GM12878 (cell line): ENCODE measurements around the gene SGIP1. TPM values are rescaled to one million over a fixed set of nuclear protein-coding genes. Genes with fewer than 3 reads are reported as not detected.

Source experiments
- ATAC-seq: fragments of 200-7000 bp; cut with Tn5 transposase; 3 replicates; pipeline ENCODE4 v1.9.1; 2020; ENCODE audit warnings: mild to moderate bottlenecking, moderate library complexity
- BruUV-seq: library from RNA; stranded (reverse); fragments of 400-500 nt; replicated peaks from 2 replicates; lab custom pipeline; 2021; lab: Mats Ljungman, UMichigan
- CTCF ChIA-PET: fragments of 300-600 bp; sonication (Branson Sonifier 250); formaldehyde crosslinking; extraction: SDS; loops from one replicate; lab custom pipeline; 2021; ENCODE audit warnings: inconsistent platforms; lab: Yijun Ruan, JAX
- POLR2A ChIA-PET: fragments of 350-600 bp; formaldehyde crosslinking; extraction: SDS; loops from one replicate; lab custom pipeline; 2021; ENCODE audit warnings: inconsistent platforms; lab: Charles Lee
- RAD21 ChIA-PET: fragments of 300-600 bp; sonication (Branson Sonifier 250); formaldehyde crosslinking; loops from one replicate; lab custom pipeline; 2023; ENCODE audit warnings: antibody characterized with exemption; ENCODE audit not compliant: unreplicated experiment; lab: Charles Lee
- SMC1A ChIA-PET: fragments of 300-600 bp; sonication (Branson Sonifier 250); formaldehyde crosslinking; loops from one replicate; lab custom pipeline; 2023; ENCODE audit not compliant: unreplicated experiment, uncharacterized antibody; lab: Charles Lee
- DNase-seq: peaks from one replicate; pipeline ENCODE4 v3.0.0-alpha.2; 2011; ENCODE audit warnings: low read depth, low spot score
- FAIRE-seq: peaks from 3 replicates; lab custom pipeline; 2011; peaks lifted over from hg19 to GRCh38; lab: Jason Lieb, UNC
- H2AFZ ChIP-seq: 2 replicates; pipeline ENCODE4 v1.6.0; 2011; ENCODE audit warnings: low read depth, low read length, control low read depth; ENCODE audit not compliant: control insufficient read depth
- H3K27ac ChIP-seq: 2 replicates; pipeline ENCODE4 v1.5.1; 2011; ENCODE audit warnings: control low read depth; ENCODE audit not compliant: control insufficient read depth, insufficient read depth
- H3K27me3 ChIP-seq, 2 experiments: replicated peaks in 1 of 2; 2 replicates each; pipeline versions ENCODE4 v1.6.0 to v1.6.1; 2011; ENCODE audit warnings: low read length in 1 of 2; ENCODE audit not compliant: control insufficient read depth in 2 of 2, insufficient read depth in 2 of 2
- H3K36me3 ChIP-seq, 2 experiments: 2 replicates each; pipeline ENCODE4 v1.5.1; 2011; ENCODE audit warnings: low read length in 1 of 2; ENCODE audit not compliant: control insufficient read depth in 2 of 2, insufficient read depth in 2 of 2
- H3K4me1 ChIP-seq: 2 replicates; pipeline ENCODE4 v1.6.1; 2011; ENCODE audit warnings: mild to moderate bottlenecking, low read length, moderate library complexity, mixed read lengths; ENCODE audit not compliant: control insufficient read depth, insufficient read depth
- H3K4me2 ChIP-seq: 2 replicates; pipeline ENCODE4 v1.6.0; 2011; ENCODE audit warnings: control low read depth; ENCODE audit not compliant: control insufficient read depth, insufficient read depth
- H3K4me3 ChIP-seq: fragments of 200-600 bp; sonication (generic); 2 replicates; pipeline ENCODE4 v1.5.1; 2016
- H3K79me2 ChIP-seq: 2 replicates; pipeline ENCODE4 v1.6.0; 2011; ENCODE audit warnings: low read length; ENCODE audit not compliant: control insufficient read depth, insufficient read depth
- H3K9ac ChIP-seq: 2 replicates; pipeline ENCODE4 v1.8.0; 2011; ENCODE audit warnings: low read length, control low read depth, mixed read lengths; ENCODE audit not compliant: control insufficient read depth, insufficient read depth
- H3K9me3 ChIP-seq: replicated peaks from 3 replicates; pipeline ENCODE4 v1.5.1; 2011; ENCODE audit warnings: mild to moderate bottlenecking, low read length; ENCODE audit not compliant: control insufficient read depth, insufficient read depth
- H4K20me1 ChIP-seq: 2 replicates; pipeline ENCODE4 v1.6.0; 2011; ENCODE audit not compliant: control insufficient read depth, insufficient read depth
- BCLAF1 ChIP-seq: fragments of 450-650 bp; IDR thresholded peaks from 2 replicates; pipeline ENCODE4 v1.6.1; 2017; ENCODE audit warnings: antibody characterized with exemption, mild to moderate bottlenecking, moderate library complexity
- CEBPB ChIP-seq, 2 experiments: fragments of 150-350 bp in 1 of 2; IDR thresholded peaks; 2 replicates each; pipeline ENCODE4 v1.6.1; 2012 to 2014; ENCODE audit warnings: low read depth in 2 of 2, low read length in 2 of 2, borderline replicate concordance in 1 of 2, inconsistent platforms in 1 of 2
- CHD4 ChIP-seq: fragments of 200-600 bp; sonication (generic); IDR thresholded peaks from 2 replicates; pipeline ENCODE4 v1.6.1; 2016; ENCODE audit warnings: mild to moderate bottlenecking
- HDGF ChIP-seq: fragments of 450-650 bp; IDR thresholded peaks from 2 replicates; pipeline ENCODE4 v1.6.1; 2016; ENCODE audit warnings: antibody characterized with exemption
- JUNB ChIP-seq: IDR thresholded peaks from 2 replicates; pipeline ENCODE4 v1.6.1; 2016; ENCODE audit warnings: antibody characterized with exemption, mild to moderate bottlenecking
- PAX5 ChIP-seq: IDR thresholded peaks from 2 replicates; pipeline ENCODE4 v1.6.1; 2011; ENCODE audit warnings: low read depth, low read length, borderline replicate concordance
- POLR2A ChIP-seq: IDR thresholded peaks from 2 replicates; pipeline ENCODE4 v1.6.1; 2011; ENCODE audit warnings: low read depth, mild to moderate bottlenecking, low read length
- POU2F2 ChIP-seq: IDR thresholded peaks from 3 replicates; pipeline ENCODE4 v1.6.1; 2011; ENCODE audit warnings: low read depth, mild to moderate bottlenecking, low read length, borderline replicate concordance
- RELA ChIP-seq: fragments of 450-650 bp; IDR thresholded peaks from 2 replicates; pipeline ENCODE4 v1.8.0; 2014; ENCODE audit warnings: borderline replicate concordance; ENCODE audit not compliant: partially characterized antibody
- SMC3 ChIP-seq: IDR thresholded peaks from 2 replicates; pipeline ENCODE4 v1.6.1; 2011; ENCODE audit warnings: low read length, improper control_type of control experiment, borderline replicate concordance
- WRNIP1 ChIP-seq: IDR thresholded peaks from 2 replicates; pipeline ENCODE4 v1.6.1; 2011; ENCODE audit warnings: low read depth, low read length, improper control_type of control experiment, borderline replicate concordance
- YBX1 ChIP-seq: fragments of 450-650 bp; IDR thresholded peaks from 2 replicates; pipeline ENCODE4 v1.6.1; 2016; ENCODE audit warnings: antibody characterized with exemption
- ZNF24 ChIP-seq: fragments of 450-650 bp; IDR thresholded peaks from 2 replicates; pipeline ENCODE4 v1.6.1; 2017; ENCODE audit warnings: antibody characterized with exemption, mild to moderate bottlenecking
- ZNF687 ChIP-seq: fragments of 450-650 bp; IDR thresholded peaks from 2 replicates; pipeline ENCODE4 v1.6.1; 2017; ENCODE audit warnings: mild to moderate bottlenecking, moderate library complexity
- WGBS: methylation state at CpG from one replicate; pipeline ENCODE4 v1.1.6; 2016; ENCODE audit warnings: low lambda C conversion rate; ENCODE audit not compliant: insufficient replicate concordance, insufficient coverage; ENCODE audit errors: missing lambda C conversion rate; 5-methylcytosine and 5-hydroxymethylcytosine counted together
- in situ Hi-C: fragments of 300-500 bp; cut with MboI; formaldehyde crosslinking; loops from 9 replicates; pipeline ENCODE4 v1.14.3; 2018; ENCODE audit warnings: mixed read lengths
- intact Hi-C: fragments of 100-400 bp; cut with micrococcal nuclease; formaldehyde crosslinking; loops from one replicate; pipeline ENCODE4 v1.14.2; 2022; ENCODE audit not compliant: unreplicated experiment
- polyA plus RNA-seq, 11 experiments: library from polyadenylated mRNA; depleted of rRNA in 4 of 11; unstranded in 6 of 11; stranded (reverse) in 5 of 11; fragments of >200 nt; fragmentation: Nextera tagmentation in 4 of 11; fragmentation: Illumina TruSeq in 1 of 11; extraction: Ambion mirVana in 4 of 11; extraction: Trizol in 1 of 11; gene quantifications; 1 replicate in 1 of 11; 2 replicates in 10 of 11; pipeline versions ENCODE4 v1.2.1 to v1.2.3, GENCODE V29; 2011 to 2016; ENCODE audit warnings: inconsistent platforms in 2 of 11, missing spikeins in 2 of 11, low read depth in 1 of 11
- total RNA-seq, 4 experiments: library from RNA; depleted of rRNA in 3 of 4; stranded (reverse); fragments of >200 nt in 3 of 4; fragmentation: Illumina TruSeq in 1 of 4; extraction: Trizol in 1 of 4; gene quantifications; 2 replicates each; pipeline versions ENCODE4 v1.2.1 to v1.2.3, GENCODE V29; 2013 to 2021

SGIP1 gene
- total and polyA plus RNA-seq, 10 of the 15 experiments (the other 5 are each of a cell fraction or from before 2014, with no cell fraction given) = 0.15 TPM; not detected in 9

DNA sequence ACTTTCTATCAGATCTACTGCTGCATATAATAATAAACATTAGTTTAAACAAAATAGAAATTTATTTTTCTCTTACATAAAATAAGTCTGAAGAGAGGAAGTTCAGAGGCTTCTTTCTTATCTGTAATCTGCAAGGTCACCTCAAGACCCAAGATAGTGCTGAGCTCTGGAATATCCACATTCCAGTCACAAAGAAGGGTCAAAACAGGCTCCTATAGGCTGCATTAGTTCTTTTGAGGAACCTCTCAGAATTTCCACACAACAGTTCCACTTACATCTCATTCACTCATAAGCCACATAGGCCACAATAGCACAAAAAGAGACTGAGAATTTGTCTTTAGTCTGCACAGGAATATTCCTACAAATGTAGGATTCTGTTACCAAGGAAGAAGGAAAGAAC is 233.7 kb downstream of the SGIP1 start (continued):
- TF ChIP-seq POLR2A (no peak), CHD4 (no peak), CEBPB (IDR thresholded peaks at IDR 0.05; ENCODE audit: borderline replicate concordance in 1 of 2, low read depth in 2 of 2, low read length in 2 of 2) (no peak)

- FAIRE-seq (no peak), ATAC-seq (no peak), DNase-seq (no peak)
- Histone ChIP-seq H4K20me1 (no peaks in the 10 kb centered on the region), H3K27ac (no peak overlapping the region), H3K4me3 (no peak overlapping the region), H3K4me1 (no peaks in the 10 kb centered on the region), H3K27me3 (no peaks in the 10 kb centered on the region; a peak in 1 of 4 replicates), H3K79me2 (no peaks in the 10 kb centered on the region), H2AFZ (no peak overlapping the region), H3K36me3 (no peaks in the 10 kb centered on the region), H3K4me2 (no peak overlapping the region), H3K9ac (no peak overlapping the region), H3K9me3 (no peaks in the 10 kb centered on the region)
- ChIA-PET SMC1A (interaction anchor here (0.9 to 1.3 kb wide), 2 partner anchors 12 to 92 kb away, joined by 3 to 4 read pairs; no protein-coding TSS in a partner anchor), RAD21 (interaction anchor here (0.9 kb wide), 1 partner anchor 11 kb away, joined by 3 read pairs; no protein-coding TSS in a partner anchor), POLR2A (no interaction called here), CTCF (interaction anchor here (1.3 kb wide), 1 partner anchor 380 kb away, joined by 5 read pairs; no protein-coding TSS in a partner anchor)
- intact Hi-C loops = loop anchor here (5.0 kb wide), 3 partner anchors 158 to 733 kb away; no protein-coding TSS in a partner anchor
- BruUV-seq = no TSS peak
- TF ChIP-seq SMC3 = no peak
- no peak for TF ChIP-seq BCLAF1
- no peak for TF ChIP-seq HDGF
- TF ChIP-seq JUNB = no peak
- no peak for TF ChIP-seq YBX1
- TF ChIP-seq ZNF24 = no peak
- TF ChIP-seq PAX5 = no peak
- no peak for TF ChIP-seq RELA
- no peak for TF ChIP-seq WRNIP1
- no peak for TF ChIP-seq ZNF687
- no peak for TF ChIP-seq POU2F2
- in situ Hi-C loops = loop anchor here (25.0 kb wide), 1 partner anchor 718 kb away; no protein-coding TSS in a partner anchor
- WGBS = 46% methylated on average over 1 of the region's 1 CpG
These were observed 235.0 kb downstream of the SGIP1 start for GRCh38 chr1:66768965-66769364.
